RPMI7951 (cell line): ENCODE results near the gene SKI. TPM values are rescaled to one million over a fixed set of nuclear protein-coding genes. Genes with fewer than 3 reads are reported as not detected.

Experiments used
- DNase-seq: peaks from one replicate; pipeline ENCODE4 v3.0.0-alpha.2; 2012; ENCODE audit warnings: low read depth
- total RNA-seq: library from RNA; depleted of rRNA; stranded (reverse); fragments of >200 nt; shearing (Covaris generic); gene quantifications from 2 replicates; pipeline ENCODE4 v1.2.3, GENCODE V29; 2014; rRNA removed

SKI gene
- total RNA-seq, 1 experiment from 2014 or later = 3.5 TPM

DNA sequence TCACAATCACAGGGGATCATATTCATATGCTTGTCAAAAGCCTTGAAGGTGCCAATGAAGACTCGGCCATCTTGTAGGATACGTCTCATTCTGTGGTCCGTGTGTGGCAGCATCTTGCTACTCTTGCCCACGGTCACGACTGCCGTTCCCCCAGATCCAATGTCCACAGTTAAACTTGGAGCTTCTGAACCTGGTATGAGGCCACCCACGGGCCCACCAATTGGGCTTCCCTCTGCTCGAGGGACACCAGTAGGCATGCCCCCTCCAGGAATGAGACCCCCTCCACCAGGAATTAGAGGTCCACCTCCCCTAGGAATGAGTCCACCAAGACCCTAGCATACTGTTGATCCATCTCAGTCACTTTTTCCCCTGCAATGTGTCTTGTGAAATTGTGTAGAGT lies 123.6 kb downstream of the SKI start:
- DNase-seq = no peak

DNA sequence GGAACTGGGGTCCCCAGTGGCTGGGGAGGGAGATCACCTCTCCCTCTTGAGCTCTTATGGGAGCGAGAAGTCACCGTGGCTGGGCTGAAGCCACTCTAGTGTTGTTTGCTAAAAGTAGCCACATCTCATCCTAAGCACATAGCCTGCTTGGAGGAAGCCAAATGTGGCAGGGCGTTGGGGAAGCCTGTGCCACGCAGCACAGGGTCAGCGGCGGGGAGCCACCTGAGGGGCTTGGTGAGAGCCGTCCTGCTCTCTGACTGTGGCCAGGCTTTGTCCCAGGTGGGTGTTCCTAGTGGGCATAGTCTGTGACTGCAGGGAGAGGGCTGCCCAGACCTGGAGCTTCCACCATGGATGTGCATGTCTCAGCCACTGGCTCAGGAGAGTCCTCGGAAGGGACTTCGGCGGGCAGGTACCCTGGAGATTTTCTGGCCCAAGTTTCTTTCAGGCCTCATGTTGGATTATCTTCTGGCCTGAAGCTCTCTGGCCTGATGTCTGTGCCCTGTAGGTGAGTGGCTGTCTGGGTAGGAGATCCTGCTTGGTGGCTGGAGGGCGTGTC lies 124.3 kb downstream of the SKI start:
- DNase-seq = no peak

DNA sequence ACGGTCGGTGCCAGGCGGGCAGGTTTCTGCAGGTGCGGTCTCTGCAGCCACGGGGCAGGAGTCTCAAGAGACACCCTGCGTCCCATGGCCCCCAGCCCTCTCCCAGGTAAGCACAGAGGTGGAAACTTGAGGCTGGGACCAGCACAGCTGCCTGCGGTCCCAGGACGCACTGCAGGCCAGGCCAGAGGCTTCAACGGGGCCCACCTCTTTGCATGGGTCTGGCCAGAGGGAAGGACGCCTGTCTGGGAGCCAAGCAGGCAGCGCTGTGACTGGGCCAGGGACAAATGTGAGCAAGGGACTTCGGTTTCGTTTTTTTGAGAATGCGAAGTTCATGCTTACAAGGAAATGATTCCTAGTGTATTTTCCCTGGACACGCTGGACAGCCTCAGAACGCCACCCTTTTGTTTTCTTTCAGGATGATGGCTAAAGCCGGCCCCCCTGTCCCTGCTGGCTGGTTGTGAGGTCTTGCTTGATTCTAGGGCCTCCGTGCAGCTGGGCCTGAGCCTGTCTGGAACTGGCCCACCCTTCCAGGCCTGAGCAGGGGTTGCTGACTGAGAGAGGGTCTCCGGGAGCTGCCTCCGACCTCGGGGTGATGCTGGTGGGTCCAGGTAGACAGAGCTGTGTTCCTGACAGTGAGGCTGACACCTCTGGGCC lies 124.9 kb downstream of the SKI start:
- no peak for DNase-seq

DNA sequence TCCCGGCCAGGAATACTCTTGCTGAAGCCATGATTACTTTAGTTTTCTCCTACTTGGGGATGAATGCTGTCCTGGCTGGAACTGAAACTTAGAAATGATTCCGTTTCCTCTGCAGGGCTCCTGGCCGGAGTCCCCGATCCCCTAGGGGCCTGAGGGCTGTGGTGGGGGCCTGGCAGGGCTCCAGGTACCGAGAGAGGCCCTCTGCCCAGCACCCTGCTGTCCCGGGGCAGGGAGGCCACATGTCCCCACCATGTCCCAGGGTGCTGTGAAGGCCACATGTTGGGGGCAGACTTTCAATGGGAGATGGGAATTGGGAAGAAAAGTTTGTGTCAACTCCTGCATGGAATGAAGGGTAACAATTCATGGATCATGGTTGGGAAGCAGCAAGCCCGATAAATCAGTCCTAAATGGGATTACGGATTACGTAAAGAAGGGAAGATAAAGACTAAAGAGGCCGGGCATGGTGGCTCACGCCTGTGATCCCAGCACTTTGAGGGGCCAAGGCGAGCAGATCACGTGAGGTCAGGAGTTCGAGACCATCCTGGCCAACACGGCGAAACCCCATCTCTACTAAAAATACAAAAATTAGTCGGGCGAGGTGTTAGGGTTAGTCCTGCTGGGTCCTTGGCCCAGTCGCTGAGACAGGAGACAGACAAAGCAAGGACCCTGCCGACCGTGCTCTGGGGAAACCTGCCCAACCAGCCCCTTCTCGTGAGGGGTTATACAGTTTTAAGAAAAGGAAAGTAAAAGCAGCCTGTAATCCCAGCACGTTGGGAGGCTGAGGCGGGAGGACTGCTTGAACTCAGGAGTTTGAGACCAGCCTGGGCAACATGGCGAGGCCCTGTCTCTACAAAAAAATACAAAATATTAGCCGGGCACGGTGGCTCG lies 125.7 kb downstream of the SKI start:
- DNase-seq = no peak

DNA sequence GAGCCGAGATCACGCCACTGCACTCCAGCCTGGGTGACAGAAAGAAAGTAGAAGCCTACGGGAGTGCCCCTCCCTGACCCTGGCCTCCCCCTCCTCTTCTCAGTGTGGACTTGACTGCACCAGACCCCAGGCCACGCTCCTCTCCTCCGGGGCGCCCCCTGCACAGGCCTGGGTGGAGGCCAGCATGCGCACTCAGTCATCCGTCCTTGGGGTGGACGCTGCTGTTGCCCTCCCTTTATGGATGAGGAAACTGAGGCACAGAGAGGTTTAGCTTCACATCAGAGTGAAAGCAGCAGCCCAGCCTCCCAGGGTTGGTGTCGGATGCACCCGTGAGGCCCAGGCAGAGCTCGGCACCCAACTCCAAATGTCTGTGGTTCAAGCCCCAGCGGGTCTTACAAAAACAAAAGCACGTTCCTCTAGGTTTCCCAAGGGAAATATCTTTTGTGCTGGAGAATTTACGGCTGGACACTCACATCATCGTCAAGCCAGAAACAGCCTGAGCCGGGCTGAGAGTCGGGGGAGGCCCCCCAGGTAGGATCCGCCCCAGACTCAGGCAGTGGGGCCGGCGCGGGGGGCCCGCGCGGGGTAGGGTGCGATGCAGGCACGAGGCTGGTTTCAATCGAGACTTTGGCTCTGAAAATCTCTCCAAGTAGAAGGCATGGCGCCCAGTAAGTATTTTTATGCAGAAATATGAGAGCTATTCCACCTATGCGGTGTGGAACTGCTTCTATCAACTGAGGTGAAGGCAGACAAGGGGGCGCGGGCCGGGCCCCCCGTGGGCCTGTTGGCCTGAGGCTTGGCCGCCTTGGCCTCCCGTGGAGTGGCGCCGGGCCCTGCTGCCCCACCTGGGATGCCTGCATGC lies 126.6 kb downstream of the SKI start:
- DNase-seq = no peak

DNA sequence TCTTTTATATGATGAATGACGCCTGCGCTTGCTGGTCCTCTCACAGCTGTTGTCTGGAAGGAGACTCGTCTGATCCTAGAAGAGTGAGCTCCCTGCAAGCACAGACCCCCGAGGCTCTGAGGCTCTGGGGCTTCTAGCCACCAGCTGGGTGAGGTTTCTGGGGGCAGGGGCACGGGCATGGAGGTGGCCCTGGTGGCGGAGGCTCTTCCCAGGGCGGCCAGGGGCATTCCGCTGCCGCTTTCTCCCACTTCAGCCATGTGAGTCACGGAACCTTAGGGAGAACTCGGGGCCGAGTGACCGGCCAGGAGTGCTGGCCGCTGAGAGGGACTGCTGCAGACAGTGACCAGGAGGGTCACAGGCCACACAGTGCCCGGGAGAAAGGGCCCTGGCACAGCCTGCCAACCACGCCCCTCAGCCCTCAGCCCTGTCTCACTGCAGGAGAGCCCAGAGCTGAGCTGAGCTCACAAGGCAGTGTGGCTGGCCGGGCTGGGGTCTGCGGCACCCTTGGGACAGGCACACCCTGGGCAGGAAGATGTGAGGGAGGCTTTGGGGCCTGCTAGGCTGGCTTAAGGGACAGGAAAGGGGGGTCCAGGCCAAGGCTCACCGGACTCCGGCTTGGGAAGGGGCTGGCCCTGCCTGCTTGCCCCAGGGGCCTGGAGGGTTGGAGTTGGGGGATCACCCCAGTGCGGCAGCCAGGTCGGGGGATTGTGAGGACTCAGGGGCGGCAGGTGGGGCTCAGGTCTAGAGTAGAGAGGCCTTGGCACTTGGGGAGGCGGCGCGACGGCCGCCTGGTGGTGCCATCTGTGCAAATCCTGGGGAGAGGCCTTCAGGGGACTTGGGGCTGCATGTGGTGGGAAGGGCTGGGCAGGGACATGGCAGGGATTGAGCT lies 127.5 kb downstream of the SKI start:
- DNase-seq = no peak

DNA sequence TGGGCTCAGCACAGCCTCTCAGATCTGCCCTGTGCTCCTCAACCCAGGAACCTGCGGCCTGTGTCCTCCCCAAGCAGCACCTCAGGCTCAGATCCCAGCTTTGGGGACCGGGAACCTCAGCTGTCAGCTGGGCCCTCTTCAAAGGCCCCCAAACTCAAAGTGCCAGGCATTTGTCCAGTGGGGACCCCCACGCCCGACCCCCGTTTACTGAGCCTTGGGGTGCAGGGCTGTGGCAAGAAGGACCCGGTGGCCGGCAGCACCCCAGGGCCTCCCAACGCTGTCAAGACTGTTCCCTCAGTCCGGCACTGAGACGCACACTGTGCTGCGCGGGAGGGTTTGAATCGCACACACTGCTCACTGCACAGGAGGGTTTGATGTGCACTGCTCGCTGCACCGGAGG lies 128.3 kb downstream of the SKI start:
- no peak for DNase-seq

DNA sequence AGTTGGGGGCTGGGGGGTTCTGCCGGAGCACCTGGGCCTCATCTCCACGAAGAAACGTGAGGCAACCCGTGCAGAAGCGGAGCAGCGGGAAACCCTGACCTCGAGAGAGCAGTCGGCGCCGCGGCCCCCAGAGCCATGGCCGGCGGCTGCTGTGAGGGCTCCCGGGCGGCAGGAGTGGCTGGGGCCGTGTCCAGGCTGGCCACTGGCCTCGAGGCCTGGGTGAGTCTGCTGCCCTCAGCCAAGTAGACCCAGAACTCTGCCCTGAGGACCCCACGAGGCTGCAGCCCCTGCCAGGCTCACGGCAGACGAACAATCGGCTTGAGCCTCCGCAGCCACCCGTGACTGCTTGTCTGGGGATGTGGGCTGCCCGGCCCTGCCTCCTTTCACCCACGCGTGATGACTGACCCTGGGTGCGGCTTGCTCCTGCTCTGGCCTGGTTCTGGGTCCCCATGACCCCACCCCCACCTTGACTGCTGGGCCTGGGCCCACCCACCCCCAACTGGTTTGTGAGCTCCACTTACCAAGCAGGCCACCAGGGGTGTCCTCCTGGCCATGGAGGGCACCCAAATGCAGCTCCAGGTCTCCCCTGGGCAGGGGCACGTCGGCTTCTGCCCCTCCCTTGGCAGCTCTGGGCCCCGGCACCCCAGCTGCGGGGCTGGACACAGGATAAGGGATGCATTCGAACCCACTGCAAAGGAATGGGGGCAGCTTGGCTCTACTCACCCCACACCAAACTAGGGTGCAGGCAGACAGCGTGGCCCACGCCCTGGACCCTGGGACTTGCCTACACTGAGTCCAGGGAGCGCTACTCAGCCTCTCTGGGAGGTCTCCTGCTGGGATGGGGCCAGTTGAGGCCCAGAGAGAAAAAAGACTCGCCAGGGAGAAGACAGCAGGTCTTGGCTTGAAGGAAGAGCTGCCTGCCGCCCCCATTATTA lies 129.1 kb downstream of the SKI start:
- DNase-seq = no peak

DNA sequence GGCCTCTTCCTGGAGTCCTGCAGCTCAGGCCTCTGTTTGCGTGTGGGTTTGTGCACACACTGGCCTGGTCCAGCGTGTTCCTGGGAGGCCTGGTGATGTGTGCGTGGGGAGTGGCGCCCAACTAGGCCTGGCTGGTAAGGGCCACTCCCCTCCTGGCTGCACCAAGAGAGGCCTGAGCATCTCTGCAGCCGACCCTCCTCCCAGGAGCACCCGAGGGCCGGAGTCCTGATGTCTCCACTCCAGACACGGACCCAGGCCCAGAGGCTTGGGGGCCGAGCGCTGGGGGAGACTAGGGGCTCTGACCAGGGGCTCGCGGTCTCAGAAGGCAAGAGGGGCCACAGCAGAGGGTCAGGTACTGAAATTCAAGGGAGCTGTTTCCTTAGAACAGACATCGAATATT lies 130.0 kb downstream of the SKI start:
- DNase-seq = no peak

DNA sequence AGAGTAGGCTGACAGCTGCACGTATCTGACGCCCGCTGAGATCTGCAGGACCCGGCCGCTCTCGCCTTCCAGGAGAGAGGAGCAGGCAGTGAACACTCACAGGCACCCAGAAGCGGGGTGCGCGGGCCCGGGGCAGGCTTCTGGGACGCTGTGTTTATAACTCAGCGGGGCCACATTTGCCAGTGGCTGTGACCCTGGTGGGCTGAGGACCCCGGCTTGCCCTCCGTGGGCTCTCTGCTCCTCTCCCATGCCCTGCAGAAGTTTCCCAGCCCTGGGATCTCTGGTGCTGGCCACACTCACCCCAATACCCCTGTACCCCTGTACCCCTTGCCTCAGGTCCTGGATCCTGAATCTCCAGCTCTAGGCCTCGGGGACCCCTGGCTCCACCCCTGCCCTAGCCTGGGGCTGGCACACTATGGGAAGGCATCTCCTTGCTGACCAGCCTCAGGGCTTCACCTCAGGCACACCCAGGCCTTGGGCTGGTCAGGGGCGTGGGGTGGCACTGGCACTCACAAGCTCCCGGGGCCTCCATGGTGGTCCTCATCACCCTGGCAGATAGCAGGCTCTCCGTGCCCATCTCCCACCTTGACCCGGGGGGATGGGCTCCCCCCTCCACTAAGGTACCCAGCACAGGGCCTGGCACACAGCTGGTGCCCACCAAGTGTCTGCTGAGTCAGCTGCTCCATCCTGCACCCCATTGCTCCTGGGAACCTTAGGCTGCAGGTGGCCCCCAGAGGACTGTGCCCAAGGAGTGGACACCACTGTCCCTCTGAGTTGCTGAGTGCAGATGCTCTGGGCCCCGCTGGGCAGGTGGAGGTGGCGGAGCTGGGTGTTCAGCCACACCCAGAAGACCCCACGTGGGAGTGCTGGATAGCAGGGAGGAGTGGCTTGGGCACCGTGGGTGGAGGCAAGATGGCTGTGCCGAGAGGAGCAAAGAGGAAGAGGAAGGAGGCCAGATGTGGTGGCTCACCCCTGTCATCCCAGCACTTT lies 130.8 kb downstream of the SKI start:
- DNase-seq = no peak

Other genes starting within 250 kb of the SKI start
- 0.10 TPM in 1 of 2 replicates, not detected in the other for gene CFAP74, start 224.5 kb upstream of the SKI start, total RNA-seq
- gene GABRD, start 209.0 kb upstream of the SKI start, total RNA-seq = 1.3 TPM in 1 of 2 replicates, not detected in the other
- 2.3 and 5.2 TPM in 2 replicates for gene PRKCZ, start 177.9 kb upstream of the SKI start, total RNA-seq
- 30.3 and 38.3 TPM in 2 replicates for gene FAAP20, start 33.5 kb upstream of the SKI start, total RNA-seq
- gene MORN1, start 163.2 kb downstream of the SKI start, total RNA-seq = 7.1 and 8.3 TPM in 2 replicates
- 99.8 and 113 TPM in 2 replicates for gene RER1, start 163.5 kb downstream of the SKI start, total RNA-seq
- gene PEX10, start 184.2 kb downstream of the SKI start, total RNA-seq = 23.3 and 27.9 TPM in 2 replicates
- gene PLCH2, start 248.0 kb downstream of the SKI start, total RNA-seq = 0.12 and 0.29 TPM in 2 replicates